ENCODE data around the gene ABHD8.

ABHD8 gene

GRCh38 chr19:17319473-17320238, 16.4 kb upstream of the ABHD8 start:
- Mint-ChIP-seq H3K36me3 (peaks cover 23% of the 10 kb centered on the region), H3K27ac (no peak overlapping the region), H3K4me1 (no peaks in the 10 kb centered on the region), H3K27me3 (no peaks in the 10 kb centered on the region), H3K9me3 (no peaks in the 10 kb centered on the region), H3K4me3 (no peak overlapping the region)
- no peak for ATAC-seq (ENCODE audit: low read depth)
- no peak for DNase-seq (ENCODE audit: low spot score in 2 of 2)

GRCh38 chr19:17318966-17319365, 15.7 kb upstream of the ABHD8 start:
- no peaks in the 10 kb centered on the region for H3K27me3 Mint-ChIP-seq
- H3K9me3 Mint-ChIP-seq: no peaks in the 10 kb centered on the region
- peaks cover 26% of the 10 kb centered on the region for H3K36me3 Mint-ChIP-seq
- ATAC-seq (ENCODE audit: low read depth) (no peak), DNase-seq (ENCODE audit: low spot score in 2 of 2) (no peak)
- no peak overlapping the region for H3K27ac Mint-ChIP-seq
- no peaks in the 10 kb centered on the region for H3K4me1 Mint-ChIP-seq
- H3K4me3 Mint-ChIP-seq: no peak overlapping the region

- Mint-ChIP-seq H3K4me3 (no peak overlapping the region), H3K27ac (no peak overlapping the region), H3K27me3 (no peaks in the 10 kb centered on the region), H3K9me3 (no peaks in the 10 kb centered on the region), H3K4me1 (peaks cover 18% of the 10 kb centered on the region), H3K36me3 (peaks cover 21% of the 10 kb centered on the region)
- ATAC-seq (ENCODE audit: low read depth) (no peak), DNase-seq (ENCODE audit: low spot score in 2 of 2) (no peak)
Measured at GRCh38 chr19:17314007-17314593, 10.9 kb upstream of the ABHD8 start.

- ATAC-seq (ENCODE audit: low read depth) (no peak), DNase-seq (ENCODE audit: low spot score in 2 of 2) (no peak)
- Mint-ChIP-seq H3K27ac (no peak overlapping the region), H3K4me3 (no peak overlapping the region), H3K27me3 (no peaks in the 10 kb centered on the region), H3K36me3 (peaks cover 18% of the 10 kb centered on the region), H3K9me3 (no peaks in the 10 kb centered on the region), H3K4me1 (peaks cover 25% of the 10 kb centered on the region)
Measured at GRCh38 chr19:17312189-17313113, 9.2 kb upstream of the ABHD8 start.

GRCh38 chr19:17311455-17312188, 8.4 kb upstream of the ABHD8 start:
- DNase-seq (ENCODE audit: low spot score in 2 of 2) (no peak), ATAC-seq (ENCODE audit: low read depth) (no peak)
- Mint-ChIP-seq H3K4me1 (peaks cover 25% of the 10 kb centered on the region), H3K27ac (no peak overlapping the region), H3K9me3 (no peaks in the 10 kb centered on the region), H3K36me3 (peaks cover 18% of the 10 kb centered on the region), H3K27me3 (no peaks in the 10 kb centered on the region), H3K4me3 (peak overlapping the region; percentile 64)

GRCh38 chr19:17309965-17310461, 6.8 kb upstream of the ABHD8 start:
- peak overlapping the region; percentile 95 for H3K4me3 Mint-ChIP-seq
- peak overlapping the region; percentile 83 for H3K27ac Mint-ChIP-seq
- H3K27me3 Mint-ChIP-seq: no peaks in the 10 kb centered on the region
- H3K4me1 Mint-ChIP-seq: peaks cover 28% of the 10 kb centered on the region
- no peak for ATAC-seq (ENCODE audit: low read depth)
- H3K9me3 Mint-ChIP-seq: no peaks in the 10 kb centered on the region
- DNase-seq (ENCODE audit: low spot score in 2 of 2): no peak
- peaks cover 11% of the 10 kb centered on the region for H3K36me3 Mint-ChIP-seq

- ATAC-seq (ENCODE audit: low read depth): peak; percentile 73
- H3K4me1 Mint-ChIP-seq: peaks cover 31% of the 10 kb centered on the region
Measured at GRCh38 chr19:17309198-17309964, 6.2 kb upstream of the ABHD8 start, which contains the start of gene DDA1. TSS of gene DDA1 (plus strand) at chr19:17309563. CDS start at chr19:17309655, 92 bp downstream.

GRCh38 chr19:17307876-17308377, 4.7 kb upstream of the ABHD8 start:
- Mint-ChIP-seq H3K27ac (no peak overlapping the region), H3K36me3 (peaks cover 4% of the 10 kb centered on the region), H3K4me1 (peaks cover 34% of the 10 kb centered on the region), H3K9me3 (no peaks in the 10 kb centered on the region), H3K4me3 (peak overlapping the region; percentile 40), H3K27me3 (no peaks in the 10 kb centered on the region)
- no peak for ATAC-seq (ENCODE audit: low read depth)
- no peak for DNase-seq (ENCODE audit: low spot score in 2 of 2)

More at GRCh38 chr19:17309198-17309964, 6.2 kb upstream of the ABHD8 start, which contains the start of gene DDA1:
- Mint-ChIP-seq H3K4me3 (peak within 1 kb of the TSS; percentile 95), H3K36me3 (peaks cover 11% of the 10 kb centered on the region), H3K9me3 (no peaks in the 10 kb centered on the region), H3K27me3 (no peaks in the 10 kb centered on the region), H3K27ac (peak within 1 kb of the TSS; percentile 83)
- DNase-seq (ENCODE audit: low spot score in 2 of 2): peak; percentile 81 to 97

- Mint-ChIP-seq H3K27ac (peak overlapping the region; percentile 80), H3K27me3 (no peaks in the 10 kb centered on the region), H3K4me1 (peaks cover 35% of the 10 kb centered on the region), H3K36me3 (no peaks in the 10 kb centered on the region), H3K9me3 (no peaks in the 10 kb centered on the region), H3K4me3 (peak overlapping the region; percentile 87)
- ATAC-seq (ENCODE audit: low read depth) (no peak), DNase-seq (ENCODE audit: low spot score in 2 of 2) (no peak)
Measured at GRCh38 chr19:17306285-17306714, 3.1 kb upstream of the ABHD8 start.

GRCh38 chr19:17305517-17306284, 2.5 kb upstream of the ABHD8 start, which contains the start of gene MRPL34:
TSS of gene MRPL34 (plus strand) at chr19:17305872. CDS start at chr19:17305893, 21 bp downstream.
- DNase-seq (ENCODE audit: low spot score in 2 of 2) (peak; percentile 87 to 93), ATAC-seq (ENCODE audit: low read depth) (peak; percentile 66)
- no peaks in the 10 kb centered on the region for H3K36me3 Mint-ChIP-seq
- peaks cover 34% of the 10 kb centered on the region for H3K4me1 Mint-ChIP-seq
- H3K27ac Mint-ChIP-seq: peak within 1 kb of the TSS; percentile 80
- H3K9me3 Mint-ChIP-seq: no peaks in the 10 kb centered on the region
- no peaks in the 10 kb centered on the region for H3K27me3 Mint-ChIP-seq
- H3K4me3 Mint-ChIP-seq: peak within 1 kb of the TSS; percentile 87

GRCh38 chr19:17305216-17305516, 1.9 kb upstream of the ABHD8 start:
- no peak for DNase-seq (ENCODE audit: low spot score in 2 of 2)
- Mint-ChIP-seq H3K9me3 (no peaks in the 10 kb centered on the region), H3K4me1 (peaks cover 29% of the 10 kb centered on the region), H3K27me3 (no peaks in the 10 kb centered on the region), H3K27ac (peak overlapping the region; percentile 80), H3K4me3 (peak overlapping the region; percentile 87), H3K36me3 (no peaks in the 10 kb centered on the region)
- no peak for ATAC-seq (ENCODE audit: low read depth)

All from memory B cell (primary cell).